Measurements from ENCODE around the gene RNASE13.

RNASE13 gene

GRCh38 chr14:21057803-21058675 is 23.4 kb upstream of the RNASE13 start, which contains the start of gene RNASE8:
Gene RNASE8, plus strand, starts transcription at chr14:21057822. Its CDS starts 71 bp downstream, at chr14:21057893.
- TF ChIP-seq POLR2A (IDR thresholded peaks at IDR 0.05; ENCODE audit: low read length) (no peak), GATA1 (IDR thresholded peaks at IDR 0.05; ENCODE audit: low read depth, low read length) (no peak)
- DNase-seq, result no peak

GRCh38 chr14:21056520-21057163 is 22.0 kb upstream of the RNASE13 start:
- no peak for TF ChIP-seq GATA1 (IDR thresholded peaks at IDR 0.05; ENCODE audit: low read depth, low read length)
- no peak for TF ChIP-seq POLR2A (IDR thresholded peaks at IDR 0.05; ENCODE audit: low read length)

GRCh38 chr14:21055432-21056117 is 21.0 kb upstream of the RNASE13 start:
- TF ChIP-seq GATA1 (IDR thresholded peaks at IDR 0.05; ENCODE audit: low read depth, low read length), result no peak
- TF ChIP-seq POLR2A (IDR thresholded peaks at IDR 0.05; ENCODE audit: low read length), result no peak
- DNase-seq, result no peak

More at GRCh38 chr14:21056520-21057163, 22.0 kb upstream of the RNASE13 start:
- no peak for DNase-seq

- no peak for TF ChIP-seq POLR2A (IDR thresholded peaks at IDR 0.05; ENCODE audit: low read length)
- no peak for TF ChIP-seq GATA1 (IDR thresholded peaks at IDR 0.05; ENCODE audit: low read depth, low read length)
- no peak for DNase-seq
Measured at GRCh38 chr14:21054768-21055145, 20.1 kb upstream of the RNASE13 start.

GRCh38 chr14:21054123-21054767 is 19.6 kb upstream of the RNASE13 start:
- no peak for TF ChIP-seq POLR2A (IDR thresholded peaks at IDR 0.05; ENCODE audit: low read length)
- no peak for TF ChIP-seq GATA1 (IDR thresholded peaks at IDR 0.05; ENCODE audit: low read depth, low read length)
- DNase-seq, result no peak

GRCh38 chr14:21053184-21054122 is 18.8 kb upstream of the RNASE13 start:
- no peak for DNase-seq
- TF ChIP-seq POLR2A (IDR thresholded peaks at IDR 0.05; ENCODE audit: low read length), result no peak
- no peak for TF ChIP-seq GATA1 (IDR thresholded peaks at IDR 0.05; ENCODE audit: low read depth, low read length)

GRCh38 chr14:21050597-21050996 is 16.0 kb upstream of the RNASE13 start:
- no peak for DNase-seq
- TF ChIP-seq GATA1 (IDR thresholded peaks at IDR 0.05; ENCODE audit: low read depth, low read length), result no peak

- TF ChIP-seq POLR2A (IDR thresholded peaks at IDR 0.05; ENCODE audit: low read length) (no peak), GATA1 (IDR thresholded peaks at IDR 0.05; ENCODE audit: low read depth, low read length) (no peak)
- DNase-seq, result no peak
Measured at GRCh38 chr14:21049271-21049673, 14.7 kb upstream of the RNASE13 start.

- TF ChIP-seq POLR2A (IDR thresholded peaks at IDR 0.05; ENCODE audit: low read length) (no peak), GATA1 (IDR thresholded peaks at IDR 0.05; ENCODE audit: low read depth, low read length) (no peak)
- DNase-seq, result no peak
Measured at GRCh38 chr14:21048638-21049037, 14.0 kb upstream of the RNASE13 start.

- TF ChIP-seq POLR2A (IDR thresholded peaks at IDR 0.05; ENCODE audit: low read length), result no peak
- no peak for TF ChIP-seq GATA1 (IDR thresholded peaks at IDR 0.05; ENCODE audit: low read depth, low read length)
- no peak for DNase-seq
Measured at GRCh38 chr14:21047378-21047781, 12.8 kb upstream of the RNASE13 start.

- peak; percentile 48 to 52 for DNase-seq
- no peak for TF ChIP-seq GATA1 (IDR thresholded peaks at IDR 0.05; ENCODE audit: low read depth, low read length)
- no peak for TF ChIP-seq POLR2A (IDR thresholded peaks at IDR 0.05; ENCODE audit: low read length)
Measured at GRCh38 chr14:21043974-21044618, 9.5 kb upstream of the RNASE13 start.

GRCh38 chr14:21043387-21043973 is 8.9 kb upstream of the RNASE13 start:
- TF ChIP-seq POLR2A (IDR thresholded peaks at IDR 0.05; ENCODE audit: low read length) (no peak), GATA1 (IDR thresholded peaks at IDR 0.05; ENCODE audit: low read depth, low read length) (no peak)
- no peak for DNase-seq

All from erythroblast (primary cell).